LoVo (cell line): Measurements from ENCODE around the gene PSME3IP1.

ENCODE experiments used
- DNase-seq: peaks from one replicate; pipeline ENCODE4 v3.0.0-alpha.2; 2016; ENCODE audit warnings: low spot score

Gene PSME3IP1

DNA sequence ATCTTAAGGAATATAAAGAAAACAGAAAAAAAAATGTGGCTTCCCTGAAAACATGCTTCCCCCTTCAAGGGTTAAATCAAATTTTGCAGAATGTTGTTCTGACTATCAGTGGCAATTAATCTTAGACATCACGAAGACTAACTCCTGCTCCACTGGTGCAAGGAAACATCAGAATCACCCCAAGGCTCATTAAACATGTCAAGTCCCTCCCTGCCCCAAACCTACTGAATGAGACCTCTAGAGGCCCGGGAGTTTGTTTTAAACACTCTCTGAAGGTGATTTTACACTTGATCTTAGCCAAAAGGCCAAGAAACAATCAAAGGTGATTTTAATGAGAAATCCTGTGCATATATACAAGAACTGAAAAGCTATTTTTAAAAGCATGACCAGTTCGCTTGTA lies 18.3 kb downstream of the PSME3IP1 start:
- no peak for DNase-seq

- no peak for DNase-seq
Measured at GRCh38 chr16:57166951-57167350, 18.9 kb downstream of the PSME3IP1 start.

DNA sequence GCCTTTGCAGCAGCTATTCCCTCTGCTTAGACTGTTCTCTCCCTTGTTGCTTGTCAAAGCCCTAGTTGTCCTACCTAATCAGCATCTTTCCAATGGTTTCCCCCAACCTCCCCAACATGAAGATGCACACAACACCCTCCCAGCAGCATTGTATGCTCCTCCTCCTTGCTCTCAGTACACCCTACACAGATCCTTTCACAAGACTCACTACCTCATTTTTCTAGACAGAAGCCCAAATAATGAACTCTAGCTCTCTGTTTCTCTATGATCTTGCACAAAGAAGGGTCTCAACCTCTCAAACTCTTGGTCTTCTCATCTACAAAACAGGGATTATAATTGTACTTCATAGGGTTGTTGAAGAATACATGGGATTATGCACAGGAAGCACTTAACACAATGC lies 19.4 kb downstream of the PSME3IP1 start:
- DNase-seq = no peak

- no peak for DNase-seq
Measured at GRCh38 chr16:57165938-57166337, 19.9 kb downstream of the PSME3IP1 start.

DNA sequence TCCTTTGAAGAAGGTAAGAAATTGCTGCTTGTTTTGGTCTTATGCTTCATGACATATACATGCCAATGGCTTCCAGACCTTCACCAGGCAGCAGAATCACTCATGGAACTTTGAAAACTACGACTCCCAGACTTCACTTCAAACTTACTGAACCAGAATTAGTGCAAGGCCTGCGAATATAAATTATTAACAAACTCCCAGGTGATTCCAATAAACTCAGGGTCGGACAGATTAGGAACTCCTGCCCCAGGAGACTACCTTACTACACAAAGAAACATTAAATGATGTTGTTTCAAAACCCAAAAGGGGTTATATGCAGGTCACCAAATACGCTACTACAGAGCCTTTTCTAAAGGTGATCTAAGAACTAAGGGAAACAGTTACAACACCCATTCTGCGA lies 20.4 kb downstream of the PSME3IP1 start:
- no peak for DNase-seq

DNA sequence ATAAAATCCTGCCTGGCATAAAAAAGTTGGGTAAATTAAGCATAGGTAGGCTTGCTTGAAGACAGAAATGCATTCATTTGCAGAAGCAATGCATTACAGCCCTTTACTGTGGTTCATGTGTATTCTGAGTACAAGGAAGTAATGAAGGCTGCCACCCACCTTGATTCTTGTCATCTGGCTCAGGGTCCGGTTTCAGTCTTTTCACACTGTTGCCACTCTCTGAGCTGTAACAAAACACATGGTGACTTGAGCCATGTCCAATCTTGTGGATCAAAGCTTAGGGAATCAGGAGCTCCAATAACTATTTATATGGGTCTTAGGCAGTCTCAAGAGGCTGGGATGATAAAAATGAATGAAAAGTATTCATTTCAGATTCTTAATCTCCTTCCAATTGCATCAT lies 22.0 kb downstream of the PSME3IP1 start:
- DNase-seq = no peak

- no peak for DNase-seq
Measured at GRCh38 chr16:57159447-57159846, 26.4 kb downstream of the PSME3IP1 start.

DNA sequence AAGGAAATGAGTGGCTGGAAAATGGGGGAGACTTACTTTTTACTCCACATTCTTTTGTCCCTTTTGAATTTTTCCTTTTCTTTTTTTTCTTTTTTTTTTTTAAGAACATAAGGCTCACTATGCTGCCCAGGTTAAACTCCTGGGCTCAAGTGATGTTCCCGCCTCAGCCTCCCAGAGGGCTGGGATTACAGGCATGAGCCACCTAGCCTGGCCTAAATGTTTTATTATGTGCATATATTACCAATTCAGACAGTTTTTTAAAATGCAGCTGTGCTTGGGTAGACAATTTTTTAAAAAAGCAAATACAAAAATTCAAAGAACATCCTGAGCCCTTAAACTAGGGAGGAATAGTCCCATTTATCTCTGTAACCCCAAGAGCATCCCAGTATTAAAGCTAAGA lies 28.3 kb downstream of the PSME3IP1 start:
- no peak for DNase-seq

- no peak for DNase-seq
Measured at GRCh38 chr16:57156351-57156703, 29.5 kb downstream of the PSME3IP1 start.

DNA sequence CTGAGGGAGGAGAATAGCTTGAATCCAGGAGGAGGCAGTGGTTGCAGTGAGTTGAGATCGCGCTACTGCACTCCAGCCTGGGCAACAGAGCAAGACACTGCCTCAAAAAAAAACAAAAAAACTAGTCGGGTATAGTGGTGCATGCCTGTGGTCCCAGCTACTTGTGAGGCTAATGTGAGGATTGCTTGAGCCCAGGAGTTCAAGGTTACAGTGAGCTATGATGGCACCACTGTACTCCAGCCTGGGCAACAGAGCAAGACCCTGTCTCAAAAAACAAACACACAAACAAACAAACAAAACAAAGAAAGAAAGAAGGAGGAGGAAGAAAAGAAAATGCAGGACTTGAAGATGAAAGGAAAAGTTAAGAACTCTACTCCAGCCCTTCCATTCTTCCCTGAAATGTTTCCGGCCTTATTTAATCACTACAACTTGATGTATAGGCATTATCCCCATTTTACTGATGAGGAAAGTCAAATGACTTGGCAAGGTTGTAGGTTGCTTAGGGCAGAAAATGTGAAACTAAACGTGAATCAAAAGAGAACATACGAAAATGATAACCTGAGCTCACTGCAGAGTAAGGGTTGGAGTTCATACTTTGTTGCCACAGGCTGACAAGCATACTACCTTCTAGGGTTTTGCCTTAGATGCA lies 30.0 kb downstream of the PSME3IP1 start:
- DNase-seq = no peak

DNA sequence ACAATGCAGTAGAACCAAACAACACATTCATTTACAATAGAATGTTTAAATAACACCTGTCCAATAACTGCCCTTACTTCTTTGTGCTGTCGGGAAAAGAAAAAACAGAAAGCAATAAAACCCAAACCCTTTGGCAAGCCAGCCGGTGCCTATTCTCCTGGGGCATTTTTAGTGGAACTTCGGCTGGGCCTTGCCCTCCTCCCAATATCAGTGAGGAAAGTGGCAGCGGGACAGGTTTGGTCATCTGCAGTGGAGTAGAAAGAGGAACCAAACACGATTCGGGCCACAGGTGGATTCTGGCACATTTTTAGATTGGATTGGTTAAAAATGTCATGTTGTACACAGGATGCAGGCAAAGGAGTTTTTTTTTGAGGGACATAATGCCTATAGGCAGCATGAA lies 32.0 kb downstream of the PSME3IP1 start:
- DNase-seq = no peak

- no peak for DNase-seq
Measured at GRCh38 chr16:57152096-57153093, 33.4 kb downstream of the PSME3IP1 start.

- no peak for DNase-seq
Measured at GRCh38 chr16:57151369-57151768, 34.5 kb downstream of the PSME3IP1 start.

DNA sequence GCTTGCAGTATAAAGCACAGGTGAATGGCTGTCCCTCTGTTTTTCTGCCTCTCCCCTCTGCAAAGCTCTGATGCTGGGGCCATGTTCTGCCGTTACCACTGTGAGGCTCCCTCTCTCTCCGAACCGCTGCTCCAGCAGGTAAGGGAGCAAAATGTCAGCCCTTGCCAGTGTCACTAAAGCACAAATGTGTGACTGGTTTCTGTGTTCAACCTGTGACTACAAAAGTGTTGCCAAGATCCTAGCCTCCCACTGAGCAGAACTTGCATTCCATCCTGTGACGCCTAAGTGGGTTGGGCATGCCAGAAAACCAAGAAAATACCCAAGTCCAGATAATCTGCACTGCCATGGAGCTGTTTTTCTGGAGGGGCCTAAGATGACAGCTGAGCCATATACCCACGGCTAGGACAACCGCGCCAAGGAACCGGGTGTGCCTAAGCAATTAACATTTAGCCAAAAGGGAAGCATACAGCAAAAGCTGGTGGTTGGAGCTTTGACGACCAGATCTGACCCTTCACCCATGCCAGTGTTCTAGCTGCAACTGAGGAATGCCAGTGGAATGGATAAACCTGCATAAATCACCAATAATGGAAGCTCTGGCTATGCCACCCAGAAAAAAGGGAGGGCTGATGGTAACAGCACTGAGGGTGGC lies 35.0 kb downstream of the PSME3IP1 start:
- DNase-seq = no peak

- no peak for DNase-seq
Measured at GRCh38 chr16:57149391-57149790, 36.4 kb downstream of the PSME3IP1 start.

DNA sequence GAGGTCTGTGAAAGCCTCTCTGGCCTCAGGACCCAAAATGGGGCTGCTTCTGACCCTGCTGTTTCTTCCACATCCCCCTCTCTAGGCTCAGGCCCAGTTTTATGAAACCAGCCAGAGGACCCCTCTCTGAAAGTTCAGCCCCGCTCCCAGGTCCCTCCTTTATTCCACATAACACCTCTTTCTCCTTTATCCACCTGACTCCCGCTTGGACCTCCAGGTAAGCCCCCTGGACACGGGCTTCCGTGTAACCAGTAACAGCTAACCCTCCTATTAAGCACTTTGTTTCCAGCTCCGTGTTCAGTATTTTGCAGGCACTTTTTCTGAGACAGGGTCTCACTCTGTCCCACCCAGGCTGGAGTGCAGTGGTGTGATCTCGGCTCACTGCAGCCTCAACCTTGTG lies 37.4 kb downstream of the PSME3IP1 start:
- DNase-seq = no peak

GRCh38 chr16:57147381-57148221 lies 38.2 kb downstream of the PSME3IP1 start:
- DNase-seq = no peak

GRCh38 chr16:57146735-57147134 lies 39.1 kb downstream of the PSME3IP1 start:
- DNase-seq = no peak

GRCh38 chr16:57146040-57146647 lies 39.7 kb downstream of the PSME3IP1 start:
- no peak for DNase-seq

DNA sequence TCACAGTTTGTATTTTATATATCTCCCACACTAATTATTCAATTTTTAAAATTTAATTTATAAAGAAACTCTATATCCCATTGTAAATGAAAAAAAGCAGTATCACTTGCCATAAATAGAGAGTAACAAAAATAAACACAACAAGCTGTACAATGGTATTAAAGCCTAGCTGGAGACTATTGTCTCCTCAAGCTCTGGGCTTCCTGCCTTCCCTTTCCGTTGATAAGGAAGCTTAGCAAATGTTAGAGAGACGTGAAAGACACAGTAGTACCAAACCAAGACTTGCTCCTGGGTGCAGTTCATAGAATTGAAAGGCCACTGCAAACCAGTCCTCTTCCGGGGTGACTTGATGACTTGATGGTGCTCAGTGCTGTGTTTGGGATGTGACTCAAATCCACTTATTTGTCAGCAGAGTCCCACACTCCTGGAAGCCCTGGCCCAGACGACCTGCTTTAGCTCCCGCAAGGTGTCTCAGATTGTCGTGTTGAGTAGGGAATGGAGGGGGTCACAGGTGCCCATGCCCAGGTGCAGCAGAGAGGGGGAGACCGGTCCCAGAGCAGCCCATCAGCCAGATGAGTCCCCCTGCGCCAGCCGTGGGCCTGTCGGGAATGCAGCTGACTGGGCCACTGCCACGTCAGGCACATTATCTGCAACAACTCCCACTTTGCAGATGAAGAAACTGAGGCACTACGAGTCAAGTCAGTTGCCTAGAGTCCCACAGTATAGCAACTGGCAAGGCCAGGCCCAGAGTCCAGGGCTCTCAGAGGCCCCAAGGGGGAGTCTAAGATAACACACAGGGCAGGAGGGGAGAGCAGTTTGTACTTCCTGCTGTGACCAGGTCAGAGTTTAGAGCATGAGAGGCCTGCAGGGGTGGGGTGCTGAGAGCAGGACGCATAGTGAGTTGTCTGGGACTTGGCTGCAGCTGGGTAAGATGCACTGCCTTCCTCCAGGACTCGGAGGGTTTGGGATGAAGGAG lies 40.5 kb downstream of the PSME3IP1 start:
- DNase-seq = no peak
